Limb (tissue), 2 donors: Measurements from ENCODE around the gene TWNK.

Source experiments
- DNase-seq, 2 donors: peaks; one replicate each; pipeline ENCODE4 v3.0.0-alpha.2; 2016; ENCODE audit errors: extremely low spot score in 2 of 2

TWNK gene

GRCh38 chr10:101011517-101012423 is 24.4 kb downstream of the TWNK start:
- no peak for DNase-seq

GRCh38 chr10:101012525-101013364 is 25.4 kb downstream of the TWNK start:
- DNase-seq = peak; percentile 80 to 85

DNA sequence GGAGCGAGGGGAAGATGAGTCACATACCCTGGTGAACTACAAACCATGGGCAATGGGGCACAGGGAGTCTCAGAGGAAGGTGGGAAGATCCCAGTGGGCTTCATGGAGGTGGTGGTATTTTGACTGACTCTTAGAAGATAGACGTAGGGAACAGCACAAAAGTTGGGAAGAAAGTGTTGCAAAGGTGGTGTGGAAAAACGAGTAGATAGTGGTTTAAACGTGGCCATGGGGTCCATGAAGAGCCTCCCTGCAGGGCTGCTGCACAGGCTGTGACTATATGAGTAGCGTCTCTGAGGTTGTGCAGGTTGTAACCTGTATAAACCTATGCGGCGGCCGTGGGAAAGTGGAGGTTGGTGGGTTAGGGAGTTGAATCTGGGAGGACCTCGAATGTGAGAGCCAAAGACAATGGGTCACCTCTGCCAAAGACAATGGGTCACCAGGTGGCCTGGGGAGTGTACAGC is 26.1 kb downstream of the TWNK start:
- DNase-seq = no peak

DNA sequence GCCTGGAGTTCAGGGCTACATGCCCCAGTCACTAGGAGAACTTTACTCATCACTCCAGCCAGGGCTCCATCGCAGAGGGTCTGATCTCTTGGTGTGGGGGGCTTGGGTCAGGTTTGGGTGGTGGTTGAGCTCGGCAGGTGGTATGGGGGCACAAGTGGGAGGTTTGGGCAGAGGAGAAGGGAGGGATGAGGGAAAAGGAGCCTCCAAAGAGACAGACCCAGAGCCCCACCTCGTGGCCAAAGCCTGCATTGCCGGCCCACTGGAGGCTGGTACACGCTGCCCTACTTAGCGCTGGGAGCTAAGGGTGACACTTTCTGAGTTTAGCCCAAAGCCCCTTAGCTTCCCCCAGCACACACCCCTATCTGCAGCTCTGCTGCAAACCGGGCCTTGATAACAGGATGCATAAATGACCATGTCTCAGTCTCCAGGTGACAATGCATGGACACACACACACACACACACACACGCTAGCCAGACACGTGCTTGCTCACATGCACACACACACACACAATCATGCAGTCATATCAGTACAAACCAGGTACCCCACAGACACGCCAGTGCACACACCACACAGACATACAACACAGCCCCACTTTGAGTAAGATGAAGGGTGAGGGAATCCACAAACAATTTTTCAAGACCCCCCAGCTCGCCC is 27.0 kb downstream of the TWNK start:
- peak; percentile 60 to 89 for DNase-seq

DNA sequence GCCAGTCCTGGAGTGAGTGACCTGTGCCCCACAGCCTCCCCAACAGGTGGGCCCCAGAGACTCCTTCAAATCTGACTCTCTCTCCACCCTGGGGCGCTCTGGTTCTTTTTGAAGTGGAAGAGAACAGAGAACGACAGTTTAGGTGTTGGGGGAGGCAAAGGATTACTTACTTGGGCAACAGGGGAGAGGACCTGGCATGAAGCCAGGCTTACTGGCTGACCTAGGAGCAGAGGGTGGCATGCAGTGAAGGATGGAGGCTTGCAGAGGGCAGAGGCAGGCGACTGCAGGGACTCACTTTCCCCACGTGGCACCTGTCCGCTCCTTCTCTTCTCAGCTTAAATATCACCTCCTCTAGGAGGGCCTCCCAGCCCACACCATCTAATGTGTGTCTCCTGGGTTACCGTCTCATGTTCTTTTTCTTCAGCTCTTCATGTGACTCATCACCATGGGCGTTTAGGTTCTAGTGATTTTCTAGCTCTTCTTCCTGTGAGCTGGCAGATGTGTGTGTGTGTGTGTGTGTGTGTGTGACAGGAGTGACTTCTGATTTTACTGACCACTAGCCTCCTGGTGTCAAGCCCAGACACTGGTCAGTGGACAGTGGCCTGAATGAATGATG is 27.7 kb downstream of the TWNK start:
- DNase-seq = no peak

- DNase-seq = no peak
Measured at GRCh38 chr10:101015582-101015973, 28.2 kb downstream of the TWNK start.

DNA sequence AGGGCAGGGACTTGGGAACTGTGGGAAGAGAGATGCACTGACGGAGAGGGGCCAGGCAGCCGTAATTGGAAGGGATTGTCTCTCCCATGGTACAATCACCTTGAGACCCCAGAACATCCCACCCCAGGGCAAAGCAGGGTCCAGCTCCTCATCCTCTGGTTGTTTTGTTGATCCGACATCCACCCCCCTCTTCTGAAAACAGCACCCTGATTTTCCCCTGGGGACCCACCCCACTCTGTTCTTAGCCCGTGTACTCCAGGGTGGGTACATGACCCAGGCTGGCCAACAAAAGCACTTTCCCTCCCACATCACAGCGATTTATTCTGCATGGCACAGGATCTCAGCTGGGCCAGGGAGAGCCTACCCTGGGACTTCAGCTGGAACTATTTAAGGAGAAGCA is 29.5 kb downstream of the TWNK start:
- DNase-seq = no peak

GRCh38 chr10:101018118-101018599 is 30.8 kb downstream of the TWNK start:
- no peak for DNase-seq

GRCh38 chr10:101018600-101019439 is 31.5 kb downstream of the TWNK start:
- DNase-seq = peak in 1 of 2 donors; percentile 83

- DNase-seq = no peak
Measured at GRCh38 chr10:101019440-101019703, 32.0 kb downstream of the TWNK start.

DNA sequence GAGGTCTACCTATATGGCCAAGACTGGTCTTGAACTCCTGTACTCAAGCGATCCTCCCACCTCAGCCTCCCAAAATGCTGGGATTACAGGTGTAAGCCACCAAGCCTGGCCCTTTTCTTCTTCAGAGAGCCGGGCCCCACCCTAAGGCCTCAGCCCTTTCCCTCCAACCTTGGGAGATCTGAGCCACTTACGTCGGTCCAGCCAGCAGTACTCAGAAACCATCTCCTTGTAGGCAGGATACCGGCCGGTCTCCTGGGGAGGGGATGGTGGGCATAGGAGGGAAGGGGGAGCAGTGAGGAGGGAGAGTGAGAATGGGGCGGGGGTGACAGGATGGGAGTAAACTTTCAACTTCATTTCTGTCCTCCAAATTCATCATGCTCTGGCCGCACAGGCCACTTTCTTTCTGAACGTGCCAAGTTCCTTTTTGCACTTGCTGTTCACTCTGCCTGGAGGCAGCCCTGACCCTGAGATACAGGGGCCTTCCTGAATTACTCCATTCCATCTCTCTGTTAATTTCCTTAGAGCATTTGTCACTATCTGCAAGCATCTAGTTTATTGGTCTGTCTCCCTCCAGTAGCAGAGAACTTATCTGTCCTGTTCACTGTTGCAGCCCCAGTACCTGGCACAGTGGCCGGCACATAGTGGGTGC is 33.2 kb downstream of the TWNK start:
- DNase-seq = no peak

- DNase-seq = no peak
Measured at GRCh38 chr10:101021239-101021638, 33.9 kb downstream of the TWNK start.

DNA sequence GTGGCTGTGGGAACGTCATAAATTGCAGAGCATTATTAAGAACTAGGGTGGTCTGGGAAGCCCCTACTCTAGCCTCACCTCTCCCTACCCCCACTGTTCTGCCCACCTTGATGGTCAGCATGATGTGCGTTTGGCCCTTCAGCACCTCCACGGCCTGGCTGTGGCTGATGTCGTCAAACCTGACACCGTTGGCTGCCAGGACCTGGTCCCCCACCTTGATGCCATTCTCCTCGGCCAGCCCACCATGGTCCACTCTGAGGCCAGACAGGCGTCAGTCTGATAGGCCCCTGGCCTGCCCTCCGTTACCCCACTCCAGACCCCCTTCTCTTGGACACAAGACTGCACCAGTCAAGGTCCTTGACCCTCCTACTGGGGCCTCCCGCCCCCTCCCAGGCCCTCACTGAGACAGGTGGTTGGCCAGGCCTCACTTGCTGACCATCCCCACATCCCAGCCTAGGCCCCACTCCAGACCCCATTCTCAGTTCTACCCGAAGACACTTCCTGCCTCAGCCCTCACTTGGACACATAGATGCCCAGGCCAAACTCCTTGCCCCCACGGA is 34.4 kb downstream of the TWNK start:
- DNase-seq = no peak

DNA sequence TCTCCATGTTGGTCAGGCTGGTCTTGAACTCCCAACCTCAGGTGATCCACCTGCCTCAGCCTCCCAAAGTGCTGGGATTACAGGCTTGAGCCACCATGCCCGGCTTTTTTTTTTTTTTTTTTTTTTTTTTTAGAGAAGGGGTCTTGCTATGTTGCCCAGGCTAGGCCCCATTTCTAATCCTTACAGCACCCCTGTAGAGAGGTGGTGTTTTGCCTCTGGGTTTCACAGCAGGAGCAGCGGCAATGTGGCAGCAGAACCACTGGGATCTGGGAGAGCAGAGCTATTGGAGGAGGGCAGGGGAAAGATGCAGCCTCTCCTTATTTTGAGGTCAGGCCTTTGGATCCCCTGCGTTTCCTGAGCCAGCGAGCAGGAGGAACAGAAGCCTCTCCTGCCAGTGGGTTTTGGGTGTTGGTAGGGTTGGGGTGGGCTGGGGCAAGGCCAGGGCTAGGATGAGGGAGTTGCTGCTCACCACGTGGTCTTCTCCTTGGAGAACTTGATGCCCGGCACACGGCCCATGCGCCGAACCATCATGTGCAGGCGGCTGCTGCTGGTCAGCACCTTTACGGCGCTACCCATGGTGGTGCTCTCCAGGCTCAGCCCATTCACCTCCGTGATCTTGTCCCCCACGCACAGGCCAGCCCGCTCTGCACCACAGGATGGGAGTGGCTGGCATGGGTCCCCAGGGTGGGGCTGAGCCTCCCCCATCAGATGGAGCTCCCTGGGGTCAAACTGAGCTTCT is 35.8 kb downstream of the TWNK start:
- no peak for DNase-seq

- no peak for DNase-seq
Measured at GRCh38 chr10:101027106-101027720, 39.9 kb downstream of the TWNK start.

DNA sequence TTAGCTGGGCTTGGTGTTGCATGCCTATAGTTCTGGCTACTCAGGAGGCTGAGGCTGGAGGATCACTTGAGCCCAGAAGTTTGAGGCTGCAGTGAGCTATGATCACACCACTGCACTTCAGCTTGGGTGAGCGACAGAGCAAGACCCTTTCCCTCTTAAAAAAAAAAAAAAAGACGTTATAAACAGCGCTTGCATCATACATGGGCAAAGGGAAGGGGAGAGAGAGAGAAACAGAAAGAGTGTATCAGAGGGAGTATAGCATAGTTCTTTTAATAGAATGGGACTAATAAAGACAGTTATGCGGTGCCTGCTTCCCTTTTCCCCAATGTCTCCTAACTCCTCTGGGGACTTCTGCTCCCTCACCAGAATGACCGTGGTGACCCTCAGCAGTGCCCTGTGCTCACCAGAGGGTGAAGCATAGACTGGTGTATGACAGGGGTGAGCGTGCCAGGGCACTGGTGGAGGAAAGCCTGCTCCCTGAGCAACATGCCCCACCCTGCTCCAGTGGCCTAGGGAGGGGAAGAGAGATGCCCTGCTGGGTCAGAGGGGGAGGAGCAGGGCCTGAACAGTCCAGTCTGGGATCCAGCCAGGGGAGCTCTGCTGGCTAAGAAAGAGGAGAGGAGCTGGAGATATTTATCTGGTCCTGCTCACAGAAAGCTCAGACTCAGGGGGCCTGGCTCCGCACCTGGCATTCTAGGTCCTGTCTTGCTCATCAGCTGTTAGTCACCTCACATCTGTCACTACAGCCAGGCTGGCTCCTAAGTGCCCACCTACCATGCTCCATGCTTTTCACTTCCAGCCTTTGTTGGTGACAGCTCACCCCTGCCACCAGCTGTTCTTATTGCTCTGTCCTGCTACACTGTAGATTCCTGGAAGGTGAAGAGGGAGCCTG is 41.3 kb downstream of the TWNK start:
- DNase-seq = no peak

DNA sequence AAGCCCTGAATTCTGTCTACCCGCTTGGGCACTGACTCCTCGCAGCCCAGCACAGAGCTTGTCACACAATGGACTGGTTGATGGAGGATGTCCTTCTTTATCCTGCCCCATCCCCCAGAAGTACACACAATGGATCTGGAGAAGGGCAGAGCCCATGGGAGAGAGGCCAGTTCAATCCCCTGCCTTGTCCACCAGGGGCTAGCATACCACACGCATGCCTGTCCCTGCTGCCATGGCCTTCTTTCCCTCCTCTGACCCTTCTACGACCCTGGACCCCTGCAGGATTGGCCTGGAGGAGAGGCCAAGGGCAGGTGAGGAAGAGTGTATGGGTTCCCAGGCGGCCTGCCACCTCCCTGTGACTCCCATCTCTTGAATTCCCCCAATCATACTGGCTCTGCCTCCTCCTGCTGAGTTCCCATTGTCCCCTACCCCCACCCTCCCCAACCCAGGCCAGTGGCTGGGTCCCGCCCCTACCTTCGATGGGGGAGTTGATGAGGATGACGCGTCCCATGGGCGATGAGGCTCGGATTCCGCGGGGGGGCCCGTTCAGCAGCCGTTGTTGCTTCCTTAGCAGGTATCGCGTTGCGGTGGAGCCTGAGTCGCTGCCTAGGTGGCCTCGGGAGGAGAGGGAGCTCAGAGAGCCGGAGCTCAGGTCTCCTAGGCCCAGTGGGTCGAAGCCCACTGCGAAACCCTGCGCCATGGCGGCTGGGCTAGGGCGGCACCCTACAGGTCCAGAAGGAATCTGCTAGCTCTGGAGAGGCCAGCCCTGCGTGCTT is 42.4 kb downstream of the TWNK start:
- DNase-seq = no peak
